K562 (cell line): Measurements from ENCODE around the gene ZFP30. TPM values are rescaled to one million over a fixed set of nuclear protein-coding genes. Genes with fewer than 3 reads are reported as not detected.

Experiments
- CBX2 ChIP-seq: fragments of 200-600 bp; sonication (generic); IDR thresholded peaks from one replicate; pipeline ENCODE4 v1.6.1; 2012; ENCODE audit warnings: mild to moderate bottlenecking, low read length, inconsistent platforms; ENCODE audit not compliant: insufficient read depth, poor library complexity, severe bottlenecking
- CEBPZ ChIP-seq: fragments of 150-350 bp; IDR thresholded peaks from 2 replicates; pipeline ENCODE4 v1.6.1; 2014; ENCODE audit warnings: low read depth, mild to moderate bottlenecking, low read length, borderline replicate concordance
- CHD1 ChIP-seq: fragments of 200-600 bp; sonication (generic); IDR thresholded peaks from one replicate; pipeline ENCODE4 v1.6.1; 2012; ENCODE audit warnings: mild to moderate bottlenecking, moderate library complexity, low read length, inconsistent platforms
- CREBBP ChIP-seq: IDR thresholded peaks from one replicate; pipeline ENCODE4 v1.6.1; 2012; ENCODE audit warnings: low read depth, mild to moderate bottlenecking, control low read depth, inconsistent platforms, low read length
- CUX1 ChIP-seq: fragments of 200-800 bp; sonication (Bioruptor generic); IDR thresholded peaks from 2 replicates; pipeline ENCODE4 v1.6.1; 2016; ENCODE audit warnings: missing genetic modification characterization, missing compliant biosample characterization
- ELF2 ChIP-seq: fragments of 250-450 bp; sonication (Bioruptor Pico); IDR thresholded peaks from 2 replicates; pipeline ENCODE4 v1.5.0; 2021; ENCODE audit warnings: mild to moderate bottlenecking
- ELF4 ChIP-seq: fragments of 450-650 bp; formaldehyde crosslinking; IDR thresholded peaks from 2 replicates; pipeline ENCODE4 v1.4.0; 2022; ENCODE audit warnings: missing genetic modification characterization
- HCFC1 ChIP-seq: IDR thresholded peaks from 2 replicates; pipeline ENCODE4 v1.6.1; 2012; ENCODE audit warnings: low read depth, low read length, improper control_type of control experiment
- HNRNPH1 ChIP-seq: fragments of 200-400 bp; formaldehyde crosslinking; optimal IDR thresholded peaks from 2 replicates; pipeline ENCODE3; 2017; ENCODE audit warnings: low read depth, mild to moderate bottlenecking, low read length, moderate library complexity
- HNRNPLL ChIP-seq: fragments of 200-400 bp; formaldehyde crosslinking; IDR thresholded peaks from 2 replicates; pipeline ENCODE4 v1.6.1; 2017; ENCODE audit warnings: low read length, low read depth, mild to moderate bottlenecking; ENCODE audit not compliant: poor library complexity, severe bottlenecking
- JUN ChIP-seq, 2 experiments: sonication (generic) in 1 of 2; formaldehyde crosslinking in 1 of 2; IDR thresholded peaks; 2 replicates each; pipeline versions ENCODE4 v1.6.1 to v1.8.0; 2012 to 2022; ENCODE audit warnings: borderline replicate concordance in 2 of 2, mild to moderate bottlenecking in 2 of 2, improper control_type of control experiment in 1 of 2, low read depth in 1 of 2, low read length in 1 of 2, missing genetic modification reagents in 1 of 2
- MBD2 ChIP-seq: sonication (generic); IDR thresholded peaks from 2 replicates; pipeline ENCODE4 v1.6.1; 2016; ENCODE audit warnings: low read depth, borderline replicate concordance
- MTA3 ChIP-seq: fragments of 450-650 bp; formaldehyde crosslinking; IDR thresholded peaks from 2 replicates; pipeline ENCODE4 v1.6.1; 2017; ENCODE audit warnings: mild to moderate bottlenecking, borderline replicate concordance
- NBN ChIP-seq: fragments of 450-650 bp; IDR thresholded peaks from 2 replicates; pipeline ENCODE4 v1.6.1; 2016; ENCODE audit warnings: low read depth, mild to moderate bottlenecking
- PHB ChIP-seq: fragments of 250-450 bp; sonication (Bioruptor Pico); IDR thresholded peaks from 2 replicates; pipeline ENCODE4 v1.5.0; 2021
- TBP ChIP-seq: optimal IDR thresholded peaks from 2 replicates; pipeline ENCODE3; 2011; ENCODE audit warnings: low read depth, low read length, improper control_type of control experiment
- TCF15 ChIP-seq: fragments of 250-450 bp; sonication (Bioruptor Pico); IDR thresholded peaks from 2 replicates; pipeline ENCODE4 v1.8.0; 2022; ENCODE audit warnings: moderate library complexity, mild to moderate bottlenecking, inconsistent platforms
- ZBED1 ChIP-seq: IDR thresholded peaks from 2 replicates; pipeline ENCODE4 v1.6.1; 2014
- ZKSCAN3 ChIP-seq: fragments of 250-450 bp; sonication (Bioruptor Pico); IDR thresholded peaks from 2 replicates; pipeline ENCODE4 v1.4.0; 2020
- ZNF785 ChIP-seq: fragments of 250-450 bp; sonication (Bioruptor Pico); IDR thresholded peaks from 2 replicates; pipeline ENCODE4 v1.4.0; 2020; ENCODE audit warnings: mild to moderate bottlenecking
- polyA plus RNA-seq, 8 experiments: library from polyadenylated mRNA; depleted of rRNA in 4 of 8; stranded (reverse) in 5 of 8; unstranded in 3 of 8; fragments of >200 nt; fragmentation: Nextera tagmentation in 2 of 8; fragmentation: Illumina TruSeq in 1 of 8; extraction: Ambion mirVana in 2 of 8; extraction: Trizol in 1 of 8; gene quantifications; 2 replicates each; pipeline versions ENCODE4 v1.2.1 to v1.2.3, GENCODE V29; 2011 to 2014; ENCODE audit warnings: inconsistent platforms in 1 of 8, missing spikeins in 1 of 8
- total RNA-seq, 7 experiments: library from RNA; depleted of rRNA in 6 of 7; stranded (reverse); fragments of >200 nt in 6 of 7; fragmentation: Illumina TruSeq in 2 of 7; extraction: Trizol in 2 of 7; gene quantifications; 2 replicates each; pipeline versions ENCODE4 v1.2.1 to v1.2.3, GENCODE V29; 2011 to 2021; ENCODE audit warnings: low replicate concordance in 1 of 7

Gene ZFP30
- total and polyA plus RNA-seq, 9 of the 15 experiments (the other 6 are each of a cell fraction or from before 2014, with no cell fraction given) = 1.1 to 11.3 (median 4.9) TPM

- TF ChIP-seq CUX1 (CRISPR knock-in tag) = no peak
- TF ChIP-seq TCF15 (CRISPR knock-in tag) = no peak
- TF ChIP-seq ZBED1 = no peak
- TF ChIP-seq CBX2 = no peak
- TF ChIP-seq CREBBP = no peak
- TF ChIP-seq JUN (IDR thresholded peaks at IDR 0.05; ENCODE audit: borderline replicate concordance, low read depth, low read length) = no peak
- no peak for TF ChIP-seq JUN (CRISPR knock-in tag; IDR thresholded peaks at IDR 0.05; ENCODE audit: borderline replicate concordance)
- no peak for TF ChIP-seq HNRNPH1
- no peak for TF ChIP-seq CEBPZ
- TF ChIP-seq ZKSCAN3 (CRISPR knock-in tag) = no peak
- TF ChIP-seq MBD2 = peak; percentile 56; the same call in 1 of the 2 replicates
- no peak for TF ChIP-seq ELF4 (CRISPR knock-in tag)
- peak; percentile 99 for TF ChIP-seq HNRNPLL
- no peak for TF ChIP-seq PHB (CRISPR knock-in tag)
- TF ChIP-seq TBP = no peak
- no peak for TF ChIP-seq ELF2 (CRISPR knock-in tag)
- peak; percentile 48; the same call in 1 of the 2 replicates for TF ChIP-seq MTA3
- TF ChIP-seq HCFC1 = peak; percentile 94
- no peak for TF ChIP-seq NBN
- TF ChIP-seq CHD1 = no peak
- no peak for TF ChIP-seq ZNF785 (CRISPR knock-in tag)
Observed at GRCh38 chr19:37594304-37594981, 60.8 kb downstream of the ZFP30 start, which contains the start of the genes ZNF540 and ZNF571 (continued).
